Superior temporal gyrus (tissue), 1 donor: ENCODE measurements around the gene TAB2.

Experiments used
- DNase-seq: peaks from one replicate; pipeline ENCODE4 v3.0.0-alpha.2; 2016; ENCODE audit errors: extremely low spot score

TAB2 gene

DNA sequence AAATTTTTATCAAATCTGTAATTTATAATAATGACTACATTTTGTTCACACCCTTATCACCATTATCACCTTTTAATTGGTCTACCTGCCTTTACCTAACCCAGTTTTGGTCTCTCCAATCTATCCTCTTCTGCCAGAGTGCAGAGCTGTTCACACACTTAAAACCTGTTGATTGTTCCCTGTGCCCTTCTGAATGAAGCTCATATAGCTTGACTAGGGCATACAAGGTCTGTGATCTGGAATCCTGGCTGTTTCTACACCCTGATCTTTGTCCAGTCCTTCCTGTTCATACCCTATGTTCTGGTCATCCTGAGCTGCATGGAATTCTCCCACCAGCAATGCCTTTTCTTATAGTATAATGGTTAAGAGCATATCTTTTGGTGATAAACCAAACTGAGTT lies 53.6 kb downstream of the TAB2 start:
- no peak for DNase-seq

DNA sequence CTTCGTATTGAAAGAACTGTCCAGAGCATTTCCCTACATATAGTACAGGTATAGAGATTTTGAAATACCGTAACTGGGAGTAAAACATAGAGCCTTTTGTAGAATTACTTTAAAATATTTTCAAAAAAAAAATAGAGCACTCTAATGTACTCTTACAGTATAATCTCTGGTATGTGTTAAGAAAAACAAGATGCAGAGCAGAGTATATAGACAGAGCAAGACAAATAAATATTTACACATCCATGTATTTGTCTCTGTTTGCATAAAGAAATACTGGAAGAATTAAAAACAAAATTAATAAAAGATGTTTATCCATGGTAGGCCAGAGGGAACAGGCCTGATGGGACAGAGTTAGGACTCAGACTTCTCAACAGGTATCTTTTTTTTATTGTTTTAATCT lies 54.5 kb downstream of the TAB2 start:
- no peak for DNase-seq

DNA sequence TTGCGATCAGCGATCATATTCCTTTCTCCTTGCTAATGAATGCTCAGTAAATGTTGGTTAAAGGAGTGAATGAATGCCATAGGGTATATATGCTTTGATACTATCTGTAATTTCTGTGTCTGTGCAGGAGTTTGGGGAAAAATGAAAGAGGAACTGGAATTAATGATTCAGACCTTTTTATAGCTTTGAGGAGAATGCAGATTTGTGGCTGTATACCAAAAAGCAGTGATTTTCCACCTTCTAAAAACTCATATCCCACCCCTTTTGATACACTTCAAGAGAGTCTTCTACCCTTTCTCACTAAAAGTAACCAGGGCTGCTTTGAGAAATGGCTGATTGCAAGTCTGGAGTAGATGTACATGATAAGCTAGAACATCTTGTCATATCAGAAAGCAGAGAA lies 56.0 kb downstream of the TAB2 start:
- no peak for DNase-seq

DNA sequence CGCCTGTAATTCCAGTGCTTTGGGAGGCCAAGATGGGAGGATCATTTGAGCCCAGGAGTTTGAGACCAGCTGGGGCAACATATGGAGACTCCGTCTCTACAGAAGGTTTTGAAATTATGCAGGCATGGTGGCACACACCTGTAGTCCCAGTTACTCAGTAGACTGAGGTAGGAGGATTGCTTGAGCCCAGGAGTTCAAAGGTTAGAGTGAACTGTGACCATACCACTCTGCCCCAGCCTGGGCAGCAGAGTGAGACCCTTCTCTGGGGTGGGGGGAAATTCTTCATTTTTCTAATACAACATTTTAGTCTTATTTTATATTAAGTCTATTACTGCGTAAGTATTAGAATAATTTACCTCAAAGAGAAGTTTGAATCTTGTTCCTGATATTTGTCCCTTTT lies 62.5 kb downstream of the TAB2 start:
- no peak for DNase-seq

DNA sequence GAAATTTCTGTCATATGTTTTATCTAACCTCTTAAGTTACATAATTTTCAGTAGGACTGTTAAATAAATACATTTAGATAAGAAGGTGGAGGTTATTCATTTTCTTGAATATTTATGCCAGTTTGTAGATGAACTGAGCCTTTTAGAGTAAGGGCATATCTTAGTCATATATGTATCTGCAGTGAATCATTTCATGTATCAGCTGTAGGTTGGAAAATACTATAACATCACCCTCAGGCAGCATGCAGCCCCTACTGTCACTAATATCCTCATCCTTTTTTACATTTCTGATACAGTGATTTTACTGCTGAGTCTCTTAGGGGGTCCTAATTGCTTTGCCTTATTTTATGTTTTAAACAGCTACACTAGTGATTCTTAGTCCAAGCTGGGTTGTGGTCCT lies 63.0 kb downstream of the TAB2 start:
- DNase-seq, result no peak

DNA sequence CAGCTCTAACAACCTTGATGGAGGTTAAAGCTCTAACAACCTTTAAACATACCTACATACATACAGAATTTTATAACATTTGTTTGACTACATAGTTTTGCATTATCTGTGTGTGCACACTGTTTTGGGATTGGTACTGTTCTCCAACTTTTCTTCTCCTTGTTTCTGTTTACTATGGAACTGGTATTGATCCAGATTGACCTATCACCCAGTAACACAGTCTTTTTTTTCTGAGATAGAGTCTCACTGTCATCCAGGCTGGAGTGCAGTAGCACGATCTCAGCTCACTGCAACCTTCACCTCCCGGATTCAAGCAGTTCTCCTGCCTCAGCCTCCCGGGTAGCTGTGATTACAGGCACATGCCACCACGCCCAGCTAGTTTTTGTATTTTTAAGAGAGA lies 65.9 kb downstream of the TAB2 start:
- no peak for DNase-seq

DNA sequence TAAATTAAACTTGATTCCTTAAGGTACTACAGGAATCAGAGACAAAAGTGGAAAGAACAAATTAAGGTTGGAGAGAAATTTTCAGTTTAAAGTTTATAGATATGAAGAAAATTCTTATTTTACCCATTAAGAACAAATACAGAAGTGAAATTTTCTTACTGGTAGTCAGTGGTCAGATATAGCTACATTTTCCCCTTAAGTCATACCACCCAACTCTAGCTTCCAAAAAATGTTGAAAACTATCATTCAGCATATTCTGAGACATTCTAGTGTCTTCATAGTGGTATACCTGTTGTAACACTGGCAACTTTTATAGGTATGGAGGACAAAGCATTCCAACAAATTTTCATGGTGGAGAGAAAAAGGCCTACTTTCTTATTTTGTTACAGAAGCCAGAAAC lies 67.0 kb downstream of the TAB2 start:
- DNase-seq, result no peak

DNA sequence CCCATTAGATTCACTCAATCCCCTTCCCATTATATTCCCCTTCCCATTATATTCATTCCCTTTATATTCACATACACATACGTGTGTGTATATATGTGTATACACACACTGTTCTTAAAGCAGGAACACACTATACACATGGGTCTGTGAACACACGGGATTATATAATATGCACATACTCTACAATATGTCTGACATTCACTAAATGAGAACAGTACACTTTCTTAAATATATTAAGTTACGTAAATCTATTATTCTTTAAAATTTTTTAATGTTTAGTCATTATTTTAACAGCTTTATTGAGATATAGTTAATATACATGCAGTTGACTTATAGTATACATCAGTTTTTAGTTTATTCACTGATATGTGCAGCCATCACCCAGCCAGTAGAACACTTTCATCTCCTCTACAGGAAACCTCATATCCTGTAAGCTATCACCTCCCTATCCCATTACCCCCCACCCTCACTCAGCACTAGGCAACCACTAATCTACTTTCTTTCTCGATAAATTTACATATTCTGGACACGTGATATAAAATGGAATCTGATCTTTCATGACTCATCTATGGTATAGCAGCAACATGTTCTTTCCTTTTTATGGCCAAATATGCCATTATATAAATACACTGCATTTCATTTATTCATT lies 68.6 kb downstream of the TAB2 start:
- no peak for DNase-seq

DNA sequence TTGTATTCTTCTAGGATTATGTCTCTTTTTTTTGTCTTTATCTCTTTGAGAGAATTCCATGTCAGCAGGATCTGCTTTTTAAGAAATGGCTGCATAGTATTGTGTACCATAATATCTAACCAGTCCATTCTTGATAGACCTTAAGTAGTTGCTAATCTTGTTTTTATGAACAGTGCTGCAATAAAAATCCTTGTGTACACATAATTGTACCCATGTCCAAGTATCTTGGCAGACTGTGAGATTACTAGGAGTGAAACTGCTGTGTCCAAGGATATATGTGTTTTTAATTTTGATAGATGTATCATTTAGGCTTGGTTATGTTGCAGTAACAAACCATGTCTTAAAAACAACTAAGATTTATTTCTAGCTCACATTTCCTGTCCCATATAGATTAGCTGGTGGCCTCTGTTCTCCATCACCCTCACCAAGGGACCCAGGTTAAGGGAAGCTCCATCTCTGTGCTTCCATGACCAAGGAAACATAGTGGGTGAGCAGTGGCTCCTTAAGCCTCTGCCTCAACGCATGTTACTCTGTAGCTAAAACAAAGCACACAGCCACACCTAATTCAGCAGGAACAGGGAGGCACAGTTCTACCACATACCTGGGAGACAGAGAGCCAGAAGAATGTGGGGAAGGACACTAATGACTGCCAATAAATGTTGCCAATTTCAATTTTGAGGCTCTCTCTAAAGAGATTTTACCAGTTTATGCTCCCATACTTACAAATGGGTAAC lies 70.4 kb downstream of the TAB2 start:
- no peak for DNase-seq

DNA sequence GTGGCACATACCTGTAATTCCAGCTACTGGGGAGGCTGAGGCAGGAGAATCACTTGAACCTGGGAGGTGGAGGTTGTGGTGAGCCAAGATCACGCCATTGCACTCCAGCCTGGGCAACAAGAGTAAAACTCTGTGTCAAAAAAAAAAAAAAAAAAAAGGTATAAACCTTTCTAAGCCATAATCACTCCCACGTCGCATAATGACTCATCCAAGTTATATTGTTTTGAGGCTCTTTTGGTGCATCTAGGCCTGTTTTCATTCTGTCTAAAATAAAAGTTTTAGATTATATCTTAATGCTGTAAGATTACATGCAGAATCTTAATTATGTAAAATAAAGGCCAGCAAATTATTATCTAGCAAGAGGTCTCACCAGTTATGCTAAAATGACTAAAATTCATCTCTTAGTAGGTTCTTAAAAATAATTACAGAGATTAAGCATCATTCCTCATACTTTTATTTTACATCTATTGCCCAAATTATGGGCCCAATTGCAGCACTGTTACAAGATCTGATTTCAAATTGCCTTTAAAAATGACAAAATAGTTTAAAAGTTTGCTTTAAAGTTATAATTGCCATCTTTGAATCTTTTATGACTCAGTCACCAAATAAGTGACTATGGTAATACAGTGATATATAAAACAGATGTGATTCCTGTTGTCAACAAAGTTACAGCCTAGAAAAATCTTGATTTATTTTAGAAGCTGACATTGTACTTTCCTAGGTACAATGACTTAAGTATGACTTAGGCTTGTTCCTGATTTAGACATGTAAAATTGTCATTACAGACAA lies 72.2 kb downstream of the TAB2 start:
- DNase-seq, result no peak

DNA sequence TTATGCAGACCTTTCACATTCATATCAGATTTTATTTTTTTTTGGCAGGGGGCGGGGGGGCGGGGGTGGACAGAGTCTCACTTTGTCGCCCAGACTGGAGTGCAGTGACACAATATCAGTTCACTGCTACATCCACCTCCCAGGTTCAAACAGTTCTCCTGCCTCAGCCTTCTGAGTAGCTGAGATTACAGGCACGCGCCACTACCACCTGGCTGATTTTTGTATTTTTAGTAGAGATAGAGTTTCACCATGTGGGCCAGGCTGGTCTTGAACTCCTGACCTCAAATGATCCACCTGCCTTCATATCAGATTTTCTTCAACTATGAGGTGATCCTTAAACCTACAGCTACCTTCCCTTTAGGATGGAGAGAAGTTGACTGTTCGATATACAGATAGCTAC lies 74.6 kb downstream of the TAB2 start:
- DNase-seq, result no peak

DNA sequence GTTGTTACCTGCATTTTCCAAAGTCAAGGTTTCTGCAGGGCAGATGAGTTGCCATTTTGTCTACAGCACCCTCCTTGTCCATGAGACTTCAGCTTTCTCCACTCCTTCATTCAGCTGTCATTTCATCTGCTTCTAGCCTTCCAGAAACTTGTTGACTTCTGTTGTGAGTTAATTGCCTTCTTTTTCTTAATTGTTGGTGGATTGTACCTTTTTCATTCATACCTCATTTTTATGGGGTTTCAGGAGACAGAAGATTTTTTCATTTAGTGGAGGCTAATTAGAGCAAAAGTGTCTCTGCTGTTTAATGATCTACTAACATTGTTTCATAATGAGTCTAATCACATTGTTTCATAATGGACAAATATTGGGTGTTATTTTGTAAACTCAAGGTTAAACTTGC lies 75.0 kb downstream of the TAB2 start:
- no peak for DNase-seq

DNA sequence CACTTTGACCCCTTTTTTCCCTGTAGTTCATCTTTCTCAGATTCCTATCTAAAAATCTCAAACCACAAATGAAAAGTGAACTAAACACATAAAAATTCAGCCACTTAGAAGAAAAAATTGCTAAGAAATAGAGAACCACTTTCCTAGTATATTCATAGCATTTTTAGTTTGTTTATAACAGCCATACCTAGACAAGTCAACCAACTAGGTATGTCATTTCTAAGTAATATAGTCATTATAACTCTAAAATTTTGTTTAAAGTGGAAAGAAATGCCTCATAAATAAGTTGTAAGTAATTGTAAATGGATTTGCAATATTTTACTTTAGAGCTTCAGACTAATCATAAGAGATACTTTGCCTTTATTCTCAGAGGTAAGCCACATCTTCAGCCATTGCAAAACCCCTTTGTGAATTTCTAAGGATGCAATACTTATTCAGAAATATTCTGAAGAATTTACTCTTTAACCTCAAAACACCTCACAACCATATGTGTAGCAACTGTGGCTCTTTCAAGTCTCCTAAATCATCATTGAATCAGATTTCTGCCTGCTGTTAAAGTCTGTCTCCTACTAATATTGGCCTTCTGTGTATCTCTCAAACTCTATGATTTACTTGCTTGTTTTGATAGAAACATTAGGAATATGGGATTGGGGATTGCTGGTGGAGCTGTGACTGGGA lies 75.6 kb downstream of the TAB2 start:
- no peak for DNase-seq

DNA sequence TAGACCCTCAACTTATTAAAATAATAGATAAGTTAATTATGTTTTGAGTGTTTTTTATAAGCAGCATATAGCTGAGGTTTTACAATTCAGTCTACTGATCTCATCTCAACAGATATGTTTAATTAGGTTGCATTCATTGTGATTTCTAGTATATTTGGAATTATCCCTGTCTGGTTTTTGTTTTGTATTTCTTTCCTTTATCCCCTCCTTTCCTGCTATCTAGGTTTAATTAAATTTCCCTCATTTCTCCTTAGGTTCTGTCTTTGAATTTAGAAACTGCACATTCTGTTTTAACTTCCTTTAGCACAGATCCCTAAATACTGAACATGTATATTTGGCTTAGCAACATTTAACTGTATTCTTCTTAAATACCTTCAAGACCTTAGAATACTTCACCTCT lies 77.7 kb downstream of the TAB2 start:
- no peak for DNase-seq

DNA sequence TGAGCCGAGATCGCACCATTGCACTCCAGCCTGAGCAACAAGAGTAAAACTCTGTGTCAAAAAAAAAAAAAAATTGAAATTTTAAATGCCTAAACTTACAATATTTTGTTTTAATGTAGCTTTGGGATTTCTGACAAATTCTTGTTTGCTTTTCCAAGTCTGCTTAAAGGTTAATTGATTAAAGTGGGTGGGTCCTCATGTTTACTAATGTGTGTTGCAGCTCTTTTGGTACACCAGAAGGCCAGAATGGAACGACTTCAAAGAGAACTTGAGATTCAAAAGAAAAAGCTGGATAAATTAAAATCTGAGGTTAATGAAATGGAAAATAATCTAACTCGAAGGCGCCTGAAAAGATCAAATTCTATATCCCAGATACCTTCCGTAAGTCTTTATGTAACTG lies 79.9 kb downstream of the TAB2 start:
- DNase-seq, result no peak

DNA sequence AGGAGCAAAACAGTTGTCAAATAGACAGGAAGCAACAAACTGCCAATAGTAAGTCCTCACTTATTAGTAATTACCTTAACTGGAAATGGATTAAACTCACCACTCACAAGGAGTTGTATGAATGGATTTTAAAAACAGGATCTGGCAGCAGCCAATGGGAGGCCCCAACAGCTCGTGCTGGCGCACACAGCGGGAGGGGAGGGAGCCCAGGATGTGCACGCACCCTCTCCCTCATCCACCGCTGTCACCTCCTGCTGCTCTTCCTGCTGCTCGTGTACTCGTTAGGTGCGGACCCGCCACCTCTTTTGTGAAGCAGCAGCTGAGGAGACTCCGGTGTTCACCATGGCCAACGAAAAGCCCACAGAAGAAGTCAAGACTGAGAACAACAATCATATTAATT lies 82.5 kb downstream of the TAB2 start, which contains the start of gene SUMO4:
Gene SUMO4, plus strand, starts transcription at position 213 of the 400 bp plus-strand sequence. Its CDS starts 130 bp downstream, at position 343.
- DNase-seq, result no peak

DNA sequence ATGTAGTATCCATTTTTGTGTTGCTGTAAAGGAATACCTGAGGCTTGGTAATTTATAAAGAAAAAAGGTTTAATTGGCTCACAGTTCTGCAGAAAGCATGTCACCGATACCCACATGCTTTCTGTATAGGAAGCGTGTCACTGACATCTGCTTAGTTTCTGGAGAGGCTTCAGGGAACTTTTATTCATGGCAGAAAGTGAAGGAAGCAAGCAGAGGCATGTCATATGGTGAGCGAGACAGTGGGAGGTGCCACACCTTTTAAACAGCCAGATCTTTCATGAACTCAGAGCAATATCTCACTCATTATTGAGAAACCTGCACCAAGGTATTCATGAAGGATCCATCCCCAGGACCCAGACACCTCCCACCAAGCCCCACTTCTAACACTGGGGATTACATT lies 86.0 kb downstream of the TAB2 start:
- DNase-seq, result no peak

DNA sequence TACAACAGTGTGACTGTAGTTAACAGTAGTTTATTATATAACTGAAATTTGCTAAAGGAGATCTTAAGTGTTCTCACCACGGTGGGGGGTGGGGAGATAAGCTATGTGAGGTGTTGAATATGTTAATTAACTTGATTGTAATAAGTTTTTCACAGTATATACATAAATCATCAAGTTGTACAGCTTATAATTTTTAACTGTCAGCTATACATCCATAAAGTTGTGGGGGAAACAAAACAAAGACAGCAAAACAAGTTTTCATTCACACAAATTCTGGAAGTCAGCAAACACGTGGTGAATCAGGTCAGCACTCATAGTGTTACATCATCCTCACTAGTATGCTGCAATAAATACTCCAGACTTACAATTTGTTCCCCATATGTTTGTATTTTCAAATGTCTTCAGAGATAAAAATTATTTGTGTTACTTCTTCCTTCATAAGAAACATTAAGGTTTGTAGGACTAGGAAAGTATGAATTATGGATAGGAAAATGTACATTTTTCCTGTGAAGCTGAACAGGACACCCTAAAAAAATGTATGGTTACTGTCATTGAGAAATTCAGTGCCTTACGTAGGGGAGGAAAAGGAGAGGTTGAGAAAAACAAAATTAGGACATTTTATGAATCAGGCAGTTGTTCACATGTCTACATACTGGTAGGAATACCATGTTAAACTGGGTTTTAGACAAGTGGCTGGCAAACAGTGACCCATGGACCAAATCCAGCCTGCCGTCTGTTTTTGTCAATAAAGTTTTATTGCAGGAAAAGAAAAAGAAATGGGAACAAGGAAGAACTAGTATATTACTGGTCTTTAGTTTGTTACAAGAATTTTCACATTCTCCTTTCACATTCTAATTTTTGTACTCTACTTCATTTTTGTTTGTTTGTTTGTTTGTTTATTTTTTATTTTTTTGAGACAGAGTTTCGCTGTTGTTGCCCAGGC lies 88.6 kb downstream of the TAB2 start:
- DNase-seq, result no peak

DNA sequence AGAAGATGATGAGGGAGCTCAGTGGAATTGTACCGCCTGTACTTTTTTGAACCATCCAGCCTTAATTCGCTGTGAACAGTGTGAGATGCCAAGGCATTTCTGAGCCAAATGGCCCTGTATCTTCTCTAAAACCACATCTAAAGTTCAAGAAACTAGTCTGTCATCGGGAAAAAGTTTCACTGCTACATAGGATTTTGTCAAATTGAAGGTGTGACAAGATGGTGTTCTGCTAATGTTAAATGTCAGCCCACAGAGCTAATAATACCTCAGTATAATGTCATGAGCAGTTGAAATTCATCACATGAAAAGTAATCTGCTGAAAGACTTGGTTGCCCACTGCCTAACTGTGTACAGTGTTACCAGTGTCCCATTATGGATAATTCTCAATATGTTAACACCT lies 92.1 kb downstream of the TAB2 start:
- DNase-seq, result no peak

DNA sequence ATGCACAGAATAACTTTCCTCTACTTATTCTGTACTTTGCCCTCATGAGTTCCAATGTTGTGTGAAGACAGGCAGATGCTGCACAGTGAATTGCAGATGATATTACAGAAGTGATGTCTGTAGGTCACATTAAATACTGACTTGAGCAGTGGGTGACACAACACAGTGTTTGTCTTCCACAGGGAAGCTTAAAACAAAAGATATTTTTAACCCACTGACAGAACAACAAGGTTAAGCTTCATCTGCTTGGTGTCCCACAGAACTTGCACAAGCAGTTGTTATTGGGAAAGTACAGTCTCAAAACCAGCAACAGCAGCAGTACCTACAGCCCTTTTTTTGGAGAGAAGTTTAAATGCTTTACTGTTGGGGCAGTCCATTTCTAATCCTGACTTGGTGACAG lies 93.0 kb downstream of the TAB2 start:
- no peak for DNase-seq

DNA sequence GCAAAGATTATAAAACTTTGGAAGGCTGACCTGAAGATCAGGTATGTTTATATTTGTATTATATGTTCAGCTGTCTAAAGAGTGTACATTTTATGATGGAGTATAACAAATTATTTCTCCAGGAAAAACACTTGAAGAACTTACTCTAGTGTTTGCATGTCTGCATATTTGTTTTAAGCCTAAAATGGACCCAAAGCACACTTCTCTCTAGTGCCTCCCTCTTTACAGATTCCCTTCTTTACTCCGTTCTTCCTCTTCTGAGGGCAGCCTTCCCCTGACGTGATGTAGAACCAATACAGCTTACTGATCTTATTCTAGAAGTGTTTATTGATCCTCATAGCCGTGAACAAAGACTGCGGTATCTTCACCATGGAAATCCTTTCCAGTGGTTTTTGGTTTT lies 96.5 kb downstream of the TAB2 start:
- DNase-seq, result no peak
